HepG2 (cell line): Measurements from ENCODE around the gene VGF. TPM values are rescaled to one million over a fixed set of nuclear protein-coding genes. Genes with fewer than 3 reads are reported as not detected.

Experiments used
- ARID5B ChIP-seq: IDR thresholded peaks from 2 replicates; pipeline ENCODE4 v1.4.0; 2020; ENCODE audit warnings: mild to moderate bottlenecking, missing genetic modification reagents
- CBX5 ChIP-seq: sonication (generic); formaldehyde crosslinking; IDR thresholded peaks from 2 replicates; pipeline ENCODE4 v1.4.0; 2020; ENCODE audit warnings: missing genetic modification reagents, borderline replicate concordance
- HNRNPL ChIP-seq: fragments of 200-400 bp; formaldehyde crosslinking; IDR thresholded peaks from 2 replicates; pipeline ENCODE4 v1.6.1; 2017; ENCODE audit warnings: mild to moderate bottlenecking, low read depth, low read length
- MAFG ChIP-seq: sonication (generic); formaldehyde crosslinking; IDR thresholded peaks from 2 replicates; pipeline ENCODE4 v1.5.1; 2020; ENCODE audit warnings: mild to moderate bottlenecking, missing genetic modification reagents
- NCOA1 ChIP-seq: sonication (generic); formaldehyde crosslinking; IDR thresholded peaks from 2 replicates; pipeline ENCODE4 v1.9.0; 2021; ENCODE audit warnings: missing genetic modification reagents
- POLR2G ChIP-seq: fragments of 200-400 bp; formaldehyde crosslinking; IDR thresholded peaks from 2 replicates; pipeline ENCODE4 v1.6.1; 2018; ENCODE audit warnings: mild to moderate bottlenecking, low read depth, low read length, moderate library complexity
- TBP ChIP-seq: sonication (generic); formaldehyde crosslinking; IDR thresholded peaks from 2 replicates; pipeline ENCODE4 v1.5.0; 2020; ENCODE audit warnings: missing genetic modification reagents
- ZBTB7B ChIP-seq: sonication (generic); formaldehyde crosslinking; IDR thresholded peaks from 2 replicates; pipeline ENCODE4 v1.4.0; 2020; ENCODE audit warnings: missing genetic modification reagents
- ZNF282 ChIP-seq: fragments of 450-650 bp; IDR thresholded peaks from 2 replicates; pipeline ENCODE4 v1.6.1; 2018; ENCODE audit not compliant: partially characterized antibody
- ZNF333 ChIP-seq: sonication (generic); formaldehyde crosslinking; IDR thresholded peaks from 2 replicates; pipeline ENCODE4 v1.4.0; 2020; ENCODE audit warnings: mild to moderate bottlenecking, missing genetic modification reagents, borderline replicate concordance
- ZNF605 ChIP-seq: sonication (generic); formaldehyde crosslinking; IDR thresholded peaks from 2 replicates; pipeline ENCODE4 v1.8.0; 2022; ENCODE audit warnings: mild to moderate bottlenecking, missing genetic modification reagents
- polyA plus RNA-seq, 8 experiments: library from polyadenylated mRNA; depleted of rRNA in 3 of 8; stranded (reverse) in 7 of 8; unstranded in 1 of 8; fragments of >200 nt; fragmentation: Illumina TruSeq in 4 of 8; extraction: Trizol in 4 of 8; gene quantifications; 2 replicates each; pipeline versions ENCODE4 v1.2.1 to v1.2.3, GENCODE V29; 2011 to 2016; ENCODE audit warnings: low read depth in 4 of 8, missing spikeins in 1 of 8, mixed read lengths in 1 of 8; ENCODE audit not compliant: insufficient read depth in 1 of 8
- total RNA-seq, 5 experiments: library from RNA; depleted of rRNA; stranded (reverse); fragments of >200 nt; fragmentation: Illumina TruSeq; extraction: Trizol; gene quantifications; 2 replicates each; pipeline ENCODE4 v1.2.3, GENCODE V29; 2016; ENCODE audit warnings: low read depth in 1 of 5
- TF ChIP-seq, protein P1 (sequence below): sonication (generic); formaldehyde crosslinking; IDR thresholded peaks from 2 replicates; pipeline ENCODE4 v1.5.1; 2020; ENCODE audit warnings: mild to moderate bottlenecking, moderate library complexity, missing genetic modification reagents
- TF ChIP-seq, protein P2 (sequence below): sonication (generic); formaldehyde crosslinking; conservative IDR thresholded peaks from 2 replicates; pipeline ENCODE4 v1.4.0; 2020; ENCODE audit warnings: mild to moderate bottlenecking, missing genetic modification reagents, moderate library complexity
- TF ChIP-seq, protein P3 (sequence below): sonication (generic); formaldehyde crosslinking; IDR thresholded peaks from 2 replicates; pipeline ENCODE4 v1.5.0; 2020; ENCODE audit warnings: mild to moderate bottlenecking, missing genetic modification reagents
- TF ChIP-seq, protein P4 (sequence below): sonication (generic); formaldehyde crosslinking; IDR thresholded peaks from 2 replicates; pipeline ENCODE4 v1.5.0; 2020; ENCODE audit warnings: mild to moderate bottlenecking, missing genetic modification reagents

The VGF gene
- total and polyA plus RNA-seq, 2 of the 13 experiments (the other 11 are each of a cell fraction or from before 2014, with no cell fraction given): 0.12 to 0.46 TPM

GRCh38 chr7:101122933-101123702 lies 42.3 kb downstream of the VGF start (continued):
- no peak for TF ChIP-seq HNRNPL
- TF ChIP-seq, protein P1, sequence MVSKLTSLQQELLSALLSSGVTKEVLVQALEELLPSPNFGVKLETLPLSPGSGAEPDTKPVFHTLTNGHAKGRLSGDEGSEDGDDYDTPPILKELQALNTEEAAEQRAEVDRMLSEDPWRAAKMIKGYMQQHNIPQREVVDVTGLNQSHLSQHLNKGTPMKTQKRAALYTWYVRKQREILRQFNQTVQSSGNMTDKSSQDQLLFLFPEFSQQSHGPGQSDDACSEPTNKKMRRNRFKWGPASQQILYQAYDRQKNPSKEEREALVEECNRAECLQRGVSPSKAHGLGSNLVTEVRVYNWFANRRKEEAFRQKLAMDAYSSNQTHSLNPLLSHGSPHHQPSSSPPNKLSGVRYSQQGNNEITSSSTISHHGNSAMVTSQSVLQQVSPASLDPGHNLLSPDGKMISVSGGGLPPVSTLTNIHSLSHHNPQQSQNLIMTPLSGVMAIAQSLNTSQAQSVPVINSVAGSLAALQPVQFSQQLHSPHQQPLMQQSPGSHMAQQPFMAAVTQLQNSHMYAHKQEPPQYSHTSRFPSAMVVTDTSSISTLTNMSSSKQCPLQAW (CRISPR knock-in tag): no peak
- TF ChIP-seq ZNF282: no peak
- TF ChIP-seq ZNF605 (CRISPR knock-in tag): peak; percentile 22; the same call in 1 of the 2 replicates
- TF ChIP-seq CBX5: peak; percentile 62; the same call in 1 of the 2 replicates
- TF ChIP-seq, protein P2, sequence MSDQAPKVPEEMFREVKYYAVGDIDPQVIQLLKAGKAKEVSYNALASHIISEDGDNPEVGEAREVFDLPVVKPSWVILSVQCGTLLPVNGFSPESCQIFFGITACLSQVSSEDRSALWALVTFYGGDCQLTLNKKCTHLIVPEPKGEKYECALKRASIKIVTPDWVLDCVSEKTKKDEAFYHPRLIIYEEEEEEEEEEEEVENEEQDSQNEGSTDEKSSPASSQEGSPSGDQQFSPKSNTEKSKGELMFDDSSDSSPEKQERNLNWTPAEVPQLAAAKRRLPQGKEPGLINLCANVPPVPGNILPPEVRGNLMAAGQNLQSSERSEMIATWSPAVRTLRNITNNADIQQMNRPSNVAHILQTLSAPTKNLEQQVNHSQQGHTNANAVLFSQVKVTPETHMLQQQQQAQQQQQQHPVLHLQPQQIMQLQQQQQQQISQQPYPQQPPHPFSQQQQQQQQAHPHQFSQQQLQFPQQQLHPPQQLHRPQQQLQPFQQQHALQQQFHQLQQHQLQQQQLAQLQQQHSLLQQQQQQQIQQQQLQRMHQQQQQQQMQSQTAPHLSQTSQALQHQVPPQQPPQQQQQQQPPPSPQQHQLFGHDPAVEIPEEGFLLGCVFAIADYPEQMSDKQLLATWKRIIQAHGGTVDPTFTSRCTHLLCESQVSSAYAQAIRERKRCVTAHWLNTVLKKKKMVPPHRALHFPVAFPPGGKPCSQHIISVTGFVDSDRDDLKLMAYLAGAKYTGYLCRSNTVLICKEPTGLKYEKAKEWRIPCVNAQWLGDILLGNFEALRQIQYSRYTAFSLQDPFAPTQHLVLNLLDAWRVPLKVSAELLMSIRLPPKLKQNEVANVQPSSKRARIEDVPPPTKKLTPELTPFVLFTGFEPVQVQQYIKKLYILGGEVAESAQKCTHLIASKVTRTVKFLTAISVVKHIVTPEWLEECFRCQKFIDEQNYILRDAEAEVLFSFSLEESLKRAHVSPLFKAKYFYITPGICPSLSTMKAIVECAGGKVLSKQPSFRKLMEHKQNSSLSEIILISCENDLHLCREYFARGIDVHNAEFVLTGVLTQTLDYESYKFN (CRISPR knock-in tag): peak; percentile 58
- TF ChIP-seq, protein P3, sequence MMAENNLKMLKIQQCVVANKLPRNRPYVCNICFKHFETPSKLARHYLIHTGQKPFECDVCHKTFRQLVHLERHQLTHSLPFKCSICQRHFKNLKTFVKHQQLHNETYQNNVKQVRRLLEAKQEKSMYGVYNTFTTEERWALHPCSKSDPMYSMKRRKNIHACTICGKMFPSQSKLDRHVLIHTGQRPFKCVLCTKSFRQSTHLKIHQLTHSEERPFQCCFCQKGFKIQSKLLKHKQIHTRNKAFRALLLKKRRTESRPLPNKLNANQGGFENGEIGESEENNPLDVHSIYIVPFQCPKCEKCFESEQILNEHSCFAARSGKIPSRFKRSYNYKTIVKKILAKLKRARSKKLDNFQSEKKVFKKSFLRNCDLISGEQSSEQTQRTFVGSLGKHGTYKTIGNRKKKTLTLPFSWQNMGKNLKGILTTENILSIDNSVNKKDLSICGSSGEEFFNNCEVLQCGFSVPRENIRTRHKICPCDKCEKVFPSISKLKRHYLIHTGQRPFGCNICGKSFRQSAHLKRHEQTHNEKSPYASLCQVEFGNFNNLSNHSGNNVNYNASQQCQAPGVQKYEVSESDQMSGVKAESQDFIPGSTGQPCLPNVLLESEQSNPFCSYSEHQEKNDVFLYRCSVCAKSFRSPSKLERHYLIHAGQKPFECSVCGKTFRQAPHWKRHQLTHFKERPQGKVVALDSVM (CRISPR knock-in tag): peak; percentile 43; the same call in 1 of the 2 replicates
- TF ChIP-seq ARID5B (CRISPR knock-in tag): peak; percentile 79
- no peak for TF ChIP-seq TBP (CRISPR knock-in tag)
- TF ChIP-seq, protein P4, sequence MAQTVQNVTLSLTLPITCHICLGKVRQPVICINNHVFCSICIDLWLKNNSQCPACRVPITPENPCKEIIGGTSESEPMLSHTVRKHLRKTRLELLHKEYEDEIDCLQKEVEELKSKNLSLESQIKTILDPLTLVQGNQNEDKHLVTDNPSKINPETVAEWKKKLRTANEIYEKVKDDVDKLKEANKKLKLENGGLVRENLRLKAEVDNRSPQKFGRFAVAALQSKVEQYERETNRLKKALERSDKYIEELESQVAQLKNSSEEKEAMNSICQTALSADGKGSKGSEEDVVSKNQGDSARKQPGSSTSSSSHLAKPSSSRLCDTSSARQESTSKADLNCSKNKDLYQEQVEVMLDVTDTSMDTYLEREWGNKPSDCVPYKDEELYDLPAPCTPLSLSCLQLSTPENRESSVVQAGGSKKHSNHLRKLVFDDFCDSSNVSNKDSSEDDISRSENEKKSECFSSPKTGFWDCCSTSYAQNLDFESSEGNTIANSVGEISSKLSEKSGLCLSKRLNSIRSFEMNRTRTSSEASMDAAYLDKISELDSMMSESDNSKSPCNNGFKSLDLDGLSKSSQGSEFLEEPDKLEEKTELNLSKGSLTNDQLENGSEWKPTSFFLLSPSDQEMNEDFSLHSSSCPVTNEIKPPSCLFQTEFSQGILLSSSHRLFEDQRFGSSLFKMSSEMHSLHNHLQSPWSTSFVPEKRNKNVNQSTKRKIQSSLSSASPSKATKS (CRISPR knock-in tag): no peak
- no peak for TF ChIP-seq MAFG
- no peak for TF ChIP-seq ZNF333 (CRISPR knock-in tag)
- TF ChIP-seq NCOA1: no peak
- peak; percentile 68 for TF ChIP-seq POLR2G
- TF ChIP-seq ZBTB7B: peak; percentile 77; the same call in 1 of the 2 replicates
